ENCODE measurements around the gene MAP6.

- no peak for TF ChIP-seq CTCF (optimal IDR thresholded peaks at IDR 0.05 in 1 of 3, IDR thresholded peaks at IDR 0.05 in 1 of 3, conservative IDR thresholded peaks at IDR 0.05 in 1 of 3; ENCODE audit: extremely low read depth in 1 of 3, insufficient read depth in 2 of 3, low read length in 3 of 3)
- no peak for TF ChIP-seq EZH2 (IDR thresholded peaks at IDR 0.05; ENCODE audit: low read length)
These were observed 32.1 kb upstream of the MAP6 start for GRCh38 chr11:75700940-75701339.

All from keratinocyte (primary cell).